IPS DF 6.9 (cell line): ENCODE data around the gene RNF121.
A peak's percentile ranks its signal among the peaks of the same experiment; 100 is the strongest.
"Not testable (repeated sequence)": the region's sequence is repeated elsewhere in the genome, so short reads cannot be mapped to it uniquely, and the experiment has no call there.

Source experiments
- DNase-seq: peaks from one replicate; pipeline ENCODE4 v3.0.0-alpha.2; 2013; ENCODE audit warnings: low read depth, low spot score
- H3K27ac ChIP-seq: one replicate; pipeline ENCODE4 v1.5.1; 2013; ENCODE audit warnings: low read length, control low read depth
- H3K27me3 ChIP-seq: 2 replicates; pipeline ENCODE4 v1.6.1; 2013; ENCODE audit warnings: mild to moderate bottlenecking, low read length; ENCODE audit not compliant: control insufficient read depth, insufficient read depth
- H3K36me3 ChIP-seq: 2 replicates; pipeline ENCODE4 v1.6.1; 2013; ENCODE audit warnings: low read length; ENCODE audit not compliant: control insufficient read depth, insufficient read depth
- H3K4me1 ChIP-seq: 2 replicates; pipeline ENCODE4 v1.6.1; 2013; ENCODE audit warnings: low read length; ENCODE audit not compliant: control insufficient read depth, insufficient read depth
- H3K4me3 ChIP-seq: 2 replicates; pipeline ENCODE4 v1.5.1; 2013; ENCODE audit warnings: mild to moderate bottlenecking, low read length
- H3K9me3 ChIP-seq: 2 replicates; pipeline ENCODE4 v1.6.1; 2013; ENCODE audit warnings: low read length, inconsistent platforms; ENCODE audit not compliant: control insufficient read depth, insufficient read depth
- WGBS: extraction: QIAGEN DNeasy Blood & Tissue Kit; methylation state at CpG from one replicate; pipeline ENCODE4 v1.1.7; 2013; ENCODE audit warnings: mixed read lengths, missing lambda C conversion rate; ENCODE audit not compliant: insufficient read length, insufficient coverage; 5-methylcytosine and 5-hydroxymethylcytosine counted together

The RNF121 gene

DNA sequence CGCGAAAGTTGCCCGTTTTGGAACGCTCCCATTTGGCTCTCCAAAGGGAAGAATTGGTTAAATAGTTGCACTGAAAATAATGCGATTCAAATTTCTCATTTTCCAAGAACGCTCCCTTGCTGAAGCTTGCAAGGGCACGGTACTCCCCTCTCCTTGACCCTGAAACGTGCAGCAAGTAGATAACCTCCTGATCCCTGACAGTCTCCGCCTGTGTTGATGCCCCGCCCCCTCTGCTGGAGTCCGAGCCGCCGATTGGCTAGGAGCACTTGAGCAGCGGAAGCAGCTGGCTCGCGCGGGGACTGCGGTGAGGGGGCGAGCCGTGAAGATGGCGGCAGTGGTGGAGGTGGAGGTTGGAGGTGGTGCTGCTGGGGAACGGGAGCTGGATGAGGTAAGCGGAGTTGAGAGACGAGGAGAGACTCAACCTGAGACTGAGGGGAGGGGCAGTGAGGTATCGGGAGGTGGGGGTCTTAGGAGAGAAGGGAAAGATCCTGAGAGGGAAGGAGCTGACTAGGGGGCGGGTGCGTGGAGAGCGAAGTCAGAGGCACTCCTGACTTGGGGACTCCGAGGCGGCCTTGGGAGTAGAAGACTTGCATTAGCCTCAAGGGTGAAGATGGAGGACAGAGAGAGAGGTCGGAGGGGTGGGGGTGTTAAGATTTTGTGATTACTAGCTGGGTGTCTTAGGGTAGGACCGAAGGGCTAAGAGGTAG lies at the start of gene RNF121:
Gene RNF121 (plus strand): TSS at position 310 of the 707 bp plus-strand sequence. CDS start 16 bp downstream, at position 326.
- Histone ChIP-seq H3K27ac (no peak within 1 kb of the TSS), H3K9me3 (no peaks in the 10 kb centered on the region), H3K4me1 (peaks cover 1% of the 10 kb centered on the region; the same call in 1 of the 2 replicates), H3K4me3 (peak within 1 kb of the TSS; percentile 90), H3K27me3 (no peaks in the 10 kb centered on the region), H3K36me3 (no peaks in the 10 kb centered on the region)
- peak; percentile 89 for DNase-seq
- no CpG with 5 or more reads among the region's 32 CpGs for WGBS

DNA sequence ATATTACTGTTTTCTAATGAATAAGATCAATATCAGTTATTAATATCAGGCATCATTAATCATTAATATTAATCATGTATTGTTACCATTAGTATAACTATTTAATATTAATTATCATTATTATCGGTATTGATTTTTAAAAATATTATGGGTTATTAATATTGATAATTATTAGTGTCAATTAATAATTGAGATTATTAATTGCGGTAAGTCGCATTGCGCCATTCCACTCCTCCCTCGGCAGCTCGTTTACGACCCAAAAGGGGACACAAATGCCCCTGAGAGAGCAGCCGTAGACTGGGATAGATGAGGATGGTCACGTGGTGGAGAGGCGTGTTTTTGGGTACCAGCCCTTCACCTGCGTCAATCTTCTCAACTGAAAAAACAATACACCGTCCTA lies 43.0 kb upstream of the RNF121 start:
- not testable (repeated sequence) for H3K9me3 ChIP-seq, H3K36me3 ChIP-seq, H3K27ac ChIP-seq, H3K4me3 ChIP-seq, H3K4me1 ChIP-seq, H3K27me3 ChIP-seq, DNase-seq
- 83% methylated on average over 1 of the region's 12 CpGs for WGBS

DNA sequence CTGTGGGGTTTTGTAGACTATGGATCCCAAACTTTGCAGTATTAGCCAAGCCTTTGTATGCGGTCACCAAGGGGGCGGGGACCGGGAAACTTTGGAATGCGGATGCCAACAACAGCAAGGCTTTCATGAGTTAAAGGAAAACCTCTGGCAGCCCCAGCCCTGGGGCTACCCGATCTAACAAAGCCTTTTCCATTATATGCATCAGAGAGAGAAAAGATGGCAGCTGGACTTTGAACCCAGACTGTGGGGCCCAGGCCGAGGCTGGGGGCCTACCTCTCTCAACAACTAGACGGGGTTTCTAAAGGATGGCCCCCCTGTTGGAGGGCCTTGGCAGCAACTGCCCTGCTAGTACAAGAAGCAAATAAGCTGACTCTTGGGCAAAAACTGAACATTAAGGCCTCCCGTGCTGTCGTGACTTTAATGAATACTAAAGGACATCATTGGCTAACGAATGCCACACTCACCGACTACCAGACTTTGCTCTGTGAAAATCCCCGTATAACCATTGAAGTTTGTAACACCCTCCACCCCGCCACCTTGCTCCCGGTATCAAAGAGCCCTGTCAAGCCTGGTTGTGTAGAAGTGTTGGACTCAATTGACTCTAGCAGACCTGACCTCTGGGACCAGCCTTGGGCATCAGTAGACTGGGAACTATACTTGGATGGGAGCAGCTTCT lies 40.4 kb upstream of the RNF121 start:
- not testable (repeated sequence) for H3K4me3 ChIP-seq, H3K9me3 ChIP-seq, H3K36me3 ChIP-seq, H3K27me3 ChIP-seq, DNase-seq, H3K4me1 ChIP-seq, H3K27ac ChIP-seq
- WGBS: no CpG with 5 or more reads among the region's 14 CpGs

DNA sequence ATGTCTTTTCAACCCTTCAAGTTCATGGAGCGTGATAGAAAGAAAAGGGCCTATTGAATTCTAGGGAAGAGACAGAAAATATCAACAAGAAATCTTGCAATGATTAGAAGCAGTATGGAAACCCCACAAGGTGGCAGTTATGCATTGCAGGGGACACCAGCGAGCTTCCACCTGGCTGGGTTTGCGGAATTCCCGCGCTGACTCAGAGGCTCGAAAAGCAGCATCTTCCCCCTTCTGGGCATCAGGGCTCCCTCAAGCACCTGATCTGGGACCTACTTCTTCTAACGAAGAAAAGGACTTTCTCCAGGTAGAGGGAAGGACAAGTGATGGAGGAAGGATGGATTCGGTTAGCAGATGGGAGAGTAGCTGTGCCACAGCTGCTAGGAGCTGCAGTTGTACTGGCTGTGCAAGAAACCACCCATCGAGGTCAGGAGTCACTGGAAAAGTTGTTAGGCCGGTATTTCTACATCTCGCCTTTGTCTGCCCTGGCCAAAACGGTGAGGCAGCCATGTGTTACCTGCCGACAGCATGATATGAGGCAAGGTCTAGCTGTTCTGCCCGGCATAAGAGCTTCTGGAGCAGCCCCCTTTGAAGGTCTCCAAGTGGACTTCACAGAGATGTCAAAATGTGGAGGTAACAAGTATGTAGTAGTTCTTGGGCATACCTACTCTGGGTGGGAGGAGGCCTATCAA lies 39.5 kb upstream of the RNF121 start:
- not testable (repeated sequence) for DNase-seq, H3K4me3 ChIP-seq, H3K27me3 ChIP-seq, H3K9me3 ChIP-seq, H3K36me3 ChIP-seq, H3K4me1 ChIP-seq, H3K27ac ChIP-seq
- no CpG with 5 or more reads among the region's 14 CpGs for whole genome bisulfite sequencing

DNA sequence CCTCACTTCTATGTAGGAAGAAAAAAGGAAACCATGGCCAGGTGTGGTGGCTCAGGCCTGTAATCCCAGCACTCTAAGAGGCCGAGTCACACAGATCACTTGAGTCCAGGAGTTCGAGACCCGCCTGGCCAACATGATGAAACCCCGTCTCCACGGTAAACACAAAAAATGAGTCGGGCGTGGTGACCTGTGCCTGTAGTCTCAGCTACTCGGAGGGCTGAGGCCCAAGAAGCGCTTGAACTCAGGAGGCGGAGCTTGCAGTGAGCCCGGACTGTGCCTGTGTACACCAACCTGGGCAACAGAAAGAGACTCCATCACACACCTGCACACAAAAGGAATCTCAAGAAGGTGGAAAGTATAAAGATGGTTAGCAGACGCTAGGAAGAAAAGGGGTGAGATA lies 32.9 kb upstream of the RNF121 start:
- Histone ChIP-seq H3K27me3 (no peaks in the 10 kb centered on the region), H3K36me3 (no peaks in the 10 kb centered on the region), H3K4me1 (no peaks in the 10 kb centered on the region), H3K9me3 (no peaks in the 10 kb centered on the region), H3K4me3 (no peak overlapping the region), H3K27ac (no peak overlapping the region)
- no CpG with 5 or more reads among the region's 12 CpGs for WGBS
- no peak for DNase-seq

DNA sequence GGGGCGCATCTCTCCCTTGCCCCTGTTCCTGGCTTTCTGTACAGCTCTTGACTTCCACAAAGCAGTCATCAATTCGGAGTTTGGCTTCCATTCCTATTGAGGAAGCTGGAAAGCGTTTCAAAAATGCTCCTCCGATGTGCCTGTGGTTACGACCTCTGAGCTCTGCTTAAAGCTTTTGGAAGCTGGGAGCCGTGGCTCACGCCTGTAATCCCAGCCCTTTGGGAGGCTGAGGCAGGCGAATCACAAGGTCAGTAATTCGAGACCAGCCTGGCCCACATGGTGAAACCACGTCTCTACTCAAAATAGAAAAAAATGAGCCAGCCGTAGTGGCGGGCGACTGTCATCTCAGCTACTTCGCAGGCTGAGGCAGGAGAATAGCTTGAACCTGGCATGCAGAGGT lies 27.7 kb upstream of the RNF121 start:
- no CpG with 5 or more reads among the region's 14 CpGs for WGBS
- not testable (repeated sequence) for H3K4me1 ChIP-seq, H3K9me3 ChIP-seq, H3K27me3 ChIP-seq, DNase-seq, H3K36me3 ChIP-seq, H3K4me3 ChIP-seq, H3K27ac ChIP-seq

DNA sequence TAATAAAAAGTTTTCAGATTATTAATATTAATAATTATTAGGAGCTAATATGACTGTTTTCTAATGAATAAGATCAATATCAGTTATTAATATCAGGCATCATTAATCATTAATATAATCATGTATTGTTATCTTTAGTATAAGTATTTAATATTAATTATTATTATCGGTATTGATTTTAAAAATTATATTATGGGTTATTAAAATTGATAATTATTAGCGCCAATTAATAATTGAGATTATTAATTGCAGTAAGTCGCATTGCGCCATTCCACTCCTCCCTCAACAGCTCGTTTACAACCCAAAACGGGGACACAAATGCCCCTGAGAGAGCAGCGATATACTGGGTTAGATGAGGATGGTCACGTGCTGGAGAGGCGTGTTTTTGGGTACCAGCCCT lies 20.6 kb upstream of the RNF121 start:
- Histone ChIP-seq H3K4me3 (no peak overlapping the region), H3K9me3 (no peaks in the 10 kb centered on the region), H3K27ac (no peak overlapping the region), H3K27me3 (no peaks in the 10 kb centered on the region), H3K4me1 (no peaks in the 10 kb centered on the region; the same call in 1 of the 2 replicates), H3K36me3 (no peaks in the 10 kb centered on the region)
- WGBS: 97% methylated on average over 2 of the region's 9 CpGs
- no peak for DNase-seq

DNA sequence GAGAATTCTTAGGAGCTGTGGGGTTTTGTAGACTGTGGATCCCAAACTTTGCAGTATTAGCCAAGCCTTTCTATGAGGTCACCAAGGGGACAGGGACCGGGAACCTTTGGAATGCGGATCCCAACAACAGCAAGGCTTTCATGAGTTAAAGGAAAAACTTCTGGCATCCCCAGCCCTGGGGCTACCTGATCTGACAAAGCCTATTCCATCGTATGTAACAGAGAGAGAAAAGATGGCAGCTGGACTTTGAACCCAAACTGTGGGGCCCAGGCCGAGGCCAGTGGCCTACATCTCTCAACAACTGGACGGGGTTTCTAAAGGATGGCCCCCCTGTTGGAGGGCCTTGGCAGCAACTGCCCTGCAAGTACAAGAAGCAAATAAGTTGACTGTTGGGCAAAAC lies 18.1 kb upstream of the RNF121 start:
- not testable (repeated sequence) for H3K9me3 ChIP-seq, H3K4me1 ChIP-seq, H3K27me3 ChIP-seq, DNase-seq, H3K4me3 ChIP-seq, H3K36me3 ChIP-seq, H3K27ac ChIP-seq
- WGBS: no CpG with 5 or more reads among the region's 5 CpGs

DNA sequence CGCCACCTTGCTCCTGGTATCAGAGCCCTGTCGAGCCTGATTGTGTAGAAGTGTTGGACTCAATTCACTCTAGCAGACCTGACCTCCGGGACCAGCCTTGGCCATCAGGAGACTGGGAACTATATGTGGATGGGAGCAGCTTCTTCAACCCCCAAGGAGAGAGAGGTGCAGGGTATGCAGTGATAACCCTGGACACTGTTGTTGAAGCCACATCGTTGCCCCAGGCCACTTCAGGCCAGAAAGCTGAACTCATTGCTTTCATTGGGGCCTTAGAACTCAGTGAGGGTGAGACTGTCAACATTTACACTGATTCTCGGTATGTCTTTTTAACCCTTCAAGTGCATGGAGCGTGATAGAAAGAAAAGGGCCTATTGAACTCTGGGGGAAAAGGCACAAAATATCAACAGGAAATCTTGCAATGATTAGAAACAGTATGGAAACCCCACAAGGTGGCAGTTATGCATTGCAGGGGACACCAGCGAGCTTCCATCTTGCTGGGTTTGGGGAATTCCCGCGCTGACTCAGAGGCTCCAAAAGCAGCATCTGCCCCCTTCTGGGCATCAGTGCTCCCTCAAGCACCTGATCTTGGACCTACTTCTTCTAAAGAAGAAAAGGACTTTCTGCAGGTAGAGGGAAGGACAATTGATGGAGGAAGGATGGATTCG lies 17.4 kb upstream of the RNF121 start:
- H3K4me3 ChIP-seq, H3K4me1 ChIP-seq, DNase-seq, H3K27me3 ChIP-seq, H3K27ac ChIP-seq, H3K9me3 ChIP-seq, H3K36me3 ChIP-seq: not testable (repeated sequence)
- WGBS: no CpG with 5 or more reads among the region's 10 CpGs

DNA sequence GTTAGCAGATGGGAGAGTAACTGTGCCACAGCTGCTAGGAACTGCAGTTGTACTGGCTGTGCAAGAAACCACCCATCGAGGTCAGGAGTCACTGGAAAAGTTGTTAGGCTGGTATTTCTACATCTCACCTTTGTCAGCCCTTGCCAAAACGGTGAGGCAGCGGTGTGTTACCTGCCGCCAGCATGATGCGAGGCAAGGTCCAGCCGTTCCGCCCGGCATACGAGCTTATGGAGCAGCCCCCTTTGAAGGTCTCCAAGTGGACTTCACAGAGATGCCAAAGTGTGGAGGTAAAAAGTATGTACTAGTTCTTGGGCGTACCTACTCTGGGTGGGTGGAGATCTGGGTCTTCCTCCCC lies 16.9 kb upstream of the RNF121 start:
- DNase-seq, H3K9me3 ChIP-seq, H3K27ac ChIP-seq, H3K36me3 ChIP-seq, H3K27me3 ChIP-seq, H3K4me1 ChIP-seq, H3K4me3 ChIP-seq: not testable (repeated sequence)
- WGBS: no CpG with 5 or more reads among the region's 10 CpGs
